OCI-LY1 (cell line): ENCODE results near the gene OR51I2.

ENCODE experiments used
- CTCF ChIP-seq: fragments of 200-600 bp; sonication (generic), shearing (Covaris generic); IDR thresholded peaks from 2 replicates; pipeline ENCODE4 v1.5.1; 2017; ENCODE audit warnings: mild to moderate bottlenecking, antibody characterized with exemption, low read length, moderate library complexity, mixed read lengths
- EZH2 ChIP-seq: fragments of 200-600 bp; sonication (generic), shearing (Covaris generic); IDR thresholded peaks from 2 replicates; pipeline ENCODE4 v1.8.0; 2017; ENCODE audit warnings: borderline replicate concordance, mixed run types, mild to moderate bottlenecking, antibody characterized with exemption, low read length, moderate library complexity, mixed read lengths

- TF ChIP-seq CTCF: no peak
- TF ChIP-seq EZH2: no peak
Measured at GRCh38 chr11:5421811-5422210, 27.3 kb upstream of the OR51I2 start, which contains the start of gene OR51Q1.
